CD4-positive, alpha-beta T cell treated with Interleukin-15 for 4 hours (primary cell): ENCODE measurements around the gene NSRP1.
"Not testable (repeated sequence)": the region's sequence is repeated elsewhere in the genome, so short reads cannot be mapped to it uniquely, and the experiment has no call there.

ENCODE experiments used
- DNase-seq: peaks from one replicate; pipeline ENCODE4 v3.0.0-alpha.2; 2020; ENCODE audit warnings: low spot score

NSRP1 gene

GRCh38 chr17:30116661-30117551 lies at the start of gene NSRP1:
Gene NSRP1 (plus strand): TSS chr17:30116816. CDS start chr17:30116844, 28 bp downstream.
- peak; percentile 93 for DNase-seq

- no peak for DNase-seq
These were observed 48.2 kb upstream of the NSRP1 start for GRCh38 chr17:30068465-30068864.

GRCh38 chr17:30074254-30074653 lies 42.4 kb upstream of the NSRP1 start:
- DNase-seq: no peak

GRCh38 chr17:30074730-30075129 lies 41.9 kb upstream of the NSRP1 start:
- DNase-seq: no peak

- no peak for DNase-seq
These were observed 33.8 kb upstream of the NSRP1 start for GRCh38 chr17:30082773-30083172.

GRCh38 chr17:30084788-30085187 lies 31.8 kb upstream of the NSRP1 start:
- no peak for DNase-seq

GRCh38 chr17:30086896-30087295 lies 29.7 kb upstream of the NSRP1 start:
- DNase-seq: no peak

GRCh38 chr17:30087431-30087830 lies 29.2 kb upstream of the NSRP1 start:
- DNase-seq: not testable (repeated sequence)

- DNase-seq: no peak
These were observed 25.4 kb upstream of the NSRP1 start for GRCh38 chr17:30091121-30091670.

GRCh38 chr17:30091771-30092170 lies 24.8 kb upstream of the NSRP1 start:
- no peak for DNase-seq

- DNase-seq: no peak
These were observed 23.7 kb upstream of the NSRP1 start for GRCh38 chr17:30092886-30093285.

GRCh38 chr17:30093463-30094147 lies 23.0 kb upstream of the NSRP1 start:
- peak; percentile 72 for DNase-seq

- peak; percentile 7 for DNase-seq
These were observed 20.9 kb upstream of the NSRP1 start for GRCh38 chr17:30095507-30096244.

GRCh38 chr17:30101686-30102390 lies 14.8 kb upstream of the NSRP1 start:
- no peak for DNase-seq

GRCh38 chr17:30103921-30104320 lies 12.7 kb upstream of the NSRP1 start:
- no peak for DNase-seq

GRCh38 chr17:30104575-30105339 lies 11.9 kb upstream of the NSRP1 start:
- peak; percentile 73 for DNase-seq

GRCh38 chr17:30112794-30113193 lies 3.8 kb upstream of the NSRP1 start:
- DNase-seq: no peak

- no peak for DNase-seq
These were observed 3.4 kb upstream of the NSRP1 start for GRCh38 chr17:30113213-30113612.

GRCh38 chr17:30116345-30116660 lies 313 bp upstream of the NSRP1 start:
- no peak for DNase-seq

GRCh38 chr17:30117675-30118081 lies 1.1 kb downstream of the NSRP1 start:
- DNase-seq: no peak

- DNase-seq: not testable (repeated sequence)
These were observed 2.0 kb downstream of the NSRP1 start for GRCh38 chr17:30118635-30119034.
